T-helper 22 cell (primary cell): ENCODE results near the gene SLC1A2.

Experiments used
- DNase-seq: peaks from one replicate; pipeline ENCODE4 v3.0.0-alpha.2; 2020; ENCODE audit warnings: low read depth

SLC1A2 gene

GRCh38 chr11:35324981-35325380 lies 94.4 kb downstream of the SLC1A2 start:
- DNase-seq, result no peak

- DNase-seq, result no peak
Measured at GRCh38 chr11:35324183-35324886, 95.0 kb downstream of the SLC1A2 start.

DNA sequence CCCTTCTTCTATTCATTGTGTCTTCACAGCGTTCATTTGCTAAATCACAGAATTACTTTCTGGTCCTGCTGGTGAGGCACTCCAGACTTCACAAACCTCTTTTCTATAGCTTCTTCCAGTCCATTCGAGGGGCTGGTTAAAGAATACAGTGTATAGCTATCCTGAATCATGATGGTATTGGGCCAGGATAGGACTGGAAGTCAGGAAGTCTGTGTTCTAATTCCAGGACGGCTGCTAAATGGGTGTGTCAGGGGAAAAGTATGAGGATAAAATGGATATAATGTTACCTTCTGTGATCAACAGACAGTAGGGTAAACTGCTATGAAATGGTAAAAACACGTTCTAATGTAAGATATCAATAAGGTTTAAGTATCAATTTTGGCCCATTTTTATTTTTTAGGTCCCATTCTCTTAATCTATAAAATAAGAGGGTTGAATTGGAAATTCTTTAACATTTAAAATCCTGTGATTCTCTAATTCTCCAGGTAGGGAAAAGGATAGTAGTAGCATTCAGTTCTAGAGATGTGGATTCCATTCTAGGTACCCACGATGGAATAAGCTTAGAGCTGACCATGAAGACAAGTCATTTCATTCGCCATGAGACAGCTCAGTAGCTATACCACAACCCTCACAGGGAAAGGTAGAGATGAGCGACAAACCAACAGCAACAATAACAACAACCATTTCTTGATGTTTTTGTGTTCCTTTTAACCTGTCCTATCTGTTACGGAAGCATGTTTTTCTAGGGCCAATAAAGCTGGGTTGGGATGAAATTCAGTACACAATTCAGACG lies 96.1 kb downstream of the SLC1A2 start:
- no peak for DNase-seq

GRCh38 chr11:35322318-35322979 lies 96.9 kb downstream of the SLC1A2 start:
- DNase-seq, result no peak

DNA sequence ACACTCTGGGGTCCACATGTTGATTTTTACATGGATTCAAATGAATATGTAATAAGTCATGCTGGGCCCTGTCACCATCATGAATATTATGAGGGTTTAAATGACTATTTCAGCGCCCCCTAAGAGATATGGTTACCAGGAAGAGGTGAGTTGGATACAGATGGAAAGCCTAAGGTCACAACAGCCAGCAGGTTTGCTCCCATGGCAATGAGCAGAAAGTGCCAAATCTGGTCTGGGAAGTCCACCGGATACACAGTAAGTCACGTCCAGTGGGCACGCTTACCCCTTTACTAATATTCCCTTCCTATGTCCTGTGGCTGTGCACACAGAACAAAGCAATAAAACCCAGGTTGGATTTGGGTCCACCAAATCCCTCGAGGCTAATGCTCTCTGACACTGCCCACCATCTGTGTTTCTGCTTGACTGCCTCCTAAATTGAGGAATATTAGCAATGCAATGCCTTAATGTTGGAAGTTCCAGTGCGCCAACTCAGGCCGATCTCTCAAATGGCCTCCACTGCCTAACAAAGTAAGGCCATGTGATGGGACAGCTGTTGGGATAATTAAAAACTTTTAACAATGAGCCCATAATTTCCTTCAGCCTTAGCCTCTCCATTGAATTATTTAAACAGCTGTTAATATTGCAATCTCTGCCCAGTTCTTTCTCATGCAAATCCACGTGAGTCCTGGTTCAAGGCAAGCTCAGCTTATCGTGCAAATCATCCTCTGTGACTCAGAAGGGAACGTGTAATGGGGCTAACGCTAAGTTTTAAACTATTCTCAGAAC lies 97.6 kb downstream of the SLC1A2 start:
- DNase-seq, result no peak

- no peak for DNase-seq
Measured at GRCh38 chr11:35321111-35321510, 98.2 kb downstream of the SLC1A2 start.

DNA sequence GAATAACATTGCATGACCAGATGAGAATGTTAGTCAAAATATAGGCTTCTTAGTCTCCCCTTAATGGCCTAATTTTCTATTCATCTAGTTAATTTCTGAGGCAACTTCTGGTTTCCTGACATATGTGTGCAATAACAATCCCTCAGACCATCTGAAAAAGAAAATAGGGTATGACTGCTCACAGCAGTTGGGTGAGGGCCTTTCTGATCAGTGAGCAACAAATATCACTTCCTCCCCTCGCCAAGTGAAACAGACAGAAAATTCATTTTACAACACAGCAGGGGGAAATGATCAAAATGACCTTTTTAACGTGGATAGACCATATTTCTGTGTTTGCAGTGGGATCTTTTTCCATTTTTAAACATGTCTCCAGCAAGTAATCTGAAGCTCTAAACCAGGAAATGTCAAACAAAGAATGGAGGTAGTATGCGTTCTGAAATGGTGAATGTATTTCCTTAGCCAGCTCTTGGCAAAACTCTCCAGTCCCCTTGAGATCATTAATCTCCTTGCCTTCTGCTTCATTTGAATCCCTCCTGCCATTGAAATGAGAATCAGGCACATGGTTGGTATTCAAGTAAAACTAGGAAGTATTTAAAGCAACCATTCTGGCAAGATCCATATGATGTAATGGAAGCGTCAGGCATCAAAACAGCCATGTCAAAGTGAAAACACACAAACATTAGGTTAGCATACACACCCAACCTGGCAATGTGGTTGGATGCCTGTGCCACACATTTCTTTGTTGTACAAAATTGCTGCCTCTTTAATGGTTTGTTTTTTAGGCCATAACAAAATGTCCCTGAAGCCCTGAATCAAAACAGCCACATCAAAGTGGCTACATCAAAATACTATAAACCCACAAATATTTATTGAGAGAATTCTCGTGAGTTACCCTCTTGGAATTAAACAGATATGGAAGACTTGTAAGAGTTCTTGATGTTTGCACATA lies 100.1 kb downstream of the SLC1A2 start:
- no peak for DNase-seq

GRCh38 chr11:35318309-35318708 lies 101.0 kb downstream of the SLC1A2 start:
- DNase-seq, result no peak

- DNase-seq, result no peak
Measured at GRCh38 chr11:35317253-35317652, 102.1 kb downstream of the SLC1A2 start.

- no peak for DNase-seq
Measured at GRCh38 chr11:35316161-35316560, 103.2 kb downstream of the SLC1A2 start.

DNA sequence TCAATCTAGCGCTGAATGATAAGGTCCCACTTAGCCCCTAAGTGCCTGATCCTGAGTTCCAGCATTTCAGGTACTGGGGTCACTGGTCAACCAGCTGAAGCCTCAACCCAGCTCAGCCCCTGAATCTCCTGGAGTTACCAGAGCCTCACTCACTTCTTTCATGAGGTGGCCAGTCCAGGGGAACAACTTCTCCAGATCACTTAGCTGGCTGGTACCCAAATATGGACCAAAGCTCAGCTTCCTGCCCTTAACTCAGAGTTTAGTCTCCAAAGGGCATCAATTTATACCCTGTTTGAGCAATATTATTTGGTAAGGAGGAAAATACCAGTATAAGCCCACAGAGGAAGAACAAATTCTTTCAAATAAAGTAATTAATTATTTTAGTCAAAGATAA lies 105.6 kb downstream of the SLC1A2 start:
- DNase-seq, result no peak

- no peak for DNase-seq
Measured at GRCh38 chr11:35313066-35313759, 106.1 kb downstream of the SLC1A2 start.

DNA sequence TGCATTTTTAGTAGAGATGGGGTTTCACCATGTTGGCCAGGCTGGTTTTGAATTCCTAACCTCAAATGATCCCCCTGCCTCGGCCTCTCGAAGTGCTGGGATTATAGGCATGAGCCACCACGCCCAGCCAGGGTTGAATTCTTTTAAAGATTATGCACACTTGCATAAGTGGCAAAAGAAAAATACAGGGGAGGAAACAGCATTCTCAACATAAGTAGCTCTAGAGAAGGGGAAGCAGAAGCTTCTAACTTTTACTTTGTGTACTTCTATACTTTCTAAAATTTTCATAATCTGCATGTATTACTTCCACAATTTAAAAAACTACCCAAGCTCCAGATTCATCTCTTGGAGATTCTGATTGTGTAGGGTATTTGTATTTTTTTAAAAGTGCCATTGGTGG lies 108.0 kb downstream of the SLC1A2 start:
- DNase-seq, result no peak

GRCh38 chr11:35308157-35308556 lies 111.2 kb downstream of the SLC1A2 start:
- no peak for DNase-seq

DNA sequence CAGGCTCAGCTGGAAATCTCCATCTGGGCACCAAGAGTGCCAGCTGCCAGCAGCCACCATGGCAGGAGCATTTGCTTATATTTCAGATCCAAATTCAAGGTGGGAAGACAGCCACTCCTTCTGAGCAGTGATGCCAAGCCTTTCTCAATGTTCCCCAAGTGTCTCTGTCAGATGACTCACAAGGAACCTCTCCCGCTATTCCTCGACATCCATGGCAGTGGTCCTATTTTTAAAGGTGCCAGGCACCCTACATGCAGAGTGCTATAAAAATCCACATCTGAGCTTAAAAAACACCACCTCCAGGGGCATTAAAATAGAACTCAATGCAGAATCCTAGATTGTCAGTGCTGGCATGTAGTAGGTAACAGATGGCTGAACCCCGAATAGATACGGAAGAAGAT lies 112.1 kb downstream of the SLC1A2 start:
- no peak for DNase-seq

- DNase-seq, result no peak
Measured at GRCh38 chr11:35305670-35306382, 113.5 kb downstream of the SLC1A2 start.

DNA sequence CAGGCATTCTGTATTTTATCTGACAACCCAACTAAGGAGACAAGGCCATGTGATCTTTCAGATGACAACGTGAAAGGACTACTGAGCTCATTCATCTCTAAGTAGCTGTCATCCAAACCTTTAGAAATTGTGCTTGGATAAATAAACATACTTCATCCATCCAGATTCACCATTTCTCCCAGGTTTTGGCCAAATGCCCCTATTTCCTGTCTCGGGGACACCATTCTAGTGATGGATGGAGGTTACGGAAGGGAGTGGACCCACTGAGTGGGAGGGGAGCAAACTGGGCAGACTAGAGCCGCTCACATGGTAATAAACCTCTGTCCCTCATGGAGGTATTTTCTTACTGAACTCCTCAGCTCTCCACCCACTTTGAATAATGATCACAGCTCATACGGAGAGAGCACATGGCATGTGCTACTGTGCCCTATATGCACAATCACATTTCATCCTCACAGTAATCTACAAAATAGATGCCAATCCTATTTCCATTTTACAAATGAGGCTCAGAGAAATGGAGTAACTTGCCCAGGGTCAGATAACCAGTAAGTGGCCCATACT lies 114.4 kb downstream of the SLC1A2 start:
- no peak for DNase-seq

- DNase-seq, result no peak
Measured at GRCh38 chr11:35304386-35304775, 115.0 kb downstream of the SLC1A2 start.

GRCh38 chr11:35303596-35304385 lies 115.6 kb downstream of the SLC1A2 start:
- DNase-seq, result no peak
